ENCODE measurements around the gene PARVA.

GRCh38 chr11:12441231-12441861 is 64.0 kb downstream of the PARVA start:
- TF ChIP-seq SP1 (CRISPR knock-in tag; conservative IDR thresholded peaks at IDR 0.05) (no peak), SMAD3 (CRISPR knock-in tag; IDR thresholded peaks at IDR 0.05; ENCODE audit: borderline replicate concordance) (no peak), ZBTB21 (CRISPR knock-in tag; IDR thresholded peaks at IDR 0.05; ENCODE audit: borderline replicate concordance) (no peak), ZNF317 (CRISPR knock-in tag; IDR thresholded peaks at IDR 0.05; ENCODE audit: borderline replicate concordance, low read depth) (no peak), CTCF (IDR thresholded peaks at IDR 0.05) (no peak), ZNF281 (CRISPR knock-in tag; IDR thresholded peaks at IDR 0.05) (no peak), FOXK1 (CRISPR knock-in tag; IDR thresholded peaks at IDR 0.05) (no peak), ESRRA (CRISPR knock-in tag; IDR thresholded peaks at IDR 0.05; ENCODE audit: borderline replicate concordance) (no peak), JUN (CRISPR knock-in tag; IDR thresholded peaks at IDR 0.05) (no peak), USF2 (CRISPR knock-in tag; IDR thresholded peaks at IDR 0.05) (no peak), KAT7 (CRISPR knock-in tag; IDR thresholded peaks at IDR 0.05; ENCODE audit: borderline replicate concordance) (no peak), PRDM15 (CRISPR knock-in tag; IDR thresholded peaks at IDR 0.05) (no peak)

All from WTC11 (cell line).